Measurements from ENCODE around the gene PXDC1.
"Not testable (repeated sequence)": the region's sequence is repeated elsewhere in the genome, so short reads cannot be mapped to it uniquely, and the experiment has no call there.

Gene PXDC1

GRCh38 chr6:3707751-3708412 lies 43.6 kb downstream of the PXDC1 start:
- DNase-seq: no peak

- no peak for DNase-seq
Observed at GRCh38 chr6:3707024-3707423, 44.5 kb downstream of the PXDC1 start.

- no peak for DNase-seq
Observed at GRCh38 chr6:3706547-3706946, 45.0 kb downstream of the PXDC1 start.

GRCh38 chr6:3701631-3702030 lies 49.9 kb downstream of the PXDC1 start:
- DNase-seq: no peak

- DNase-seq: no peak
Observed at GRCh38 chr6:3699231-3699630, 52.3 kb downstream of the PXDC1 start.

- no peak for DNase-seq
Observed at GRCh38 chr6:3698021-3698420, 53.5 kb downstream of the PXDC1 start.

- DNase-seq: no peak
Observed at GRCh38 chr6:3697609-3698008, 53.9 kb downstream of the PXDC1 start.

- DNase-seq: no peak
Observed at GRCh38 chr6:3696525-3697088, 54.9 kb downstream of the PXDC1 start.

- no peak for DNase-seq
Observed at GRCh38 chr6:3695065-3695817, 56.3 kb downstream of the PXDC1 start.

- no peak for DNase-seq
Observed at GRCh38 chr6:3693831-3694230, 57.7 kb downstream of the PXDC1 start.

GRCh38 chr6:3690506-3690905 lies 61.0 kb downstream of the PXDC1 start:
- no peak for DNase-seq

GRCh38 chr6:3687847-3688246 lies 63.7 kb downstream of the PXDC1 start:
- no peak for DNase-seq

- no peak for DNase-seq
Observed at GRCh38 chr6:3683331-3683730, 68.2 kb downstream of the PXDC1 start.

- no peak for DNase-seq
Observed at GRCh38 chr6:3678946-3679345, 72.6 kb downstream of the PXDC1 start.

- not testable (repeated sequence) for DNase-seq
Observed at GRCh38 chr6:3677751-3678150, 73.8 kb downstream of the PXDC1 start.

- not testable (repeated sequence) for DNase-seq
Observed at GRCh38 chr6:3677351-3677750, 74.2 kb downstream of the PXDC1 start.
